Activated naive CD8-positive, alpha-beta T cell (primary cell): ENCODE data around the gene OR2A12.
"Not testable (repeated sequence)": the region's sequence is repeated elsewhere in the genome, so short reads cannot be mapped to it uniquely, and the experiment has no call there.

Experiments
- H3K27ac Mint-ChIP-seq: one replicate; pipeline ENCODE4 v1.8.0; 2021; ENCODE audit warnings: mixed read lengths
- H3K27me3 Mint-ChIP-seq: one replicate; pipeline ENCODE4 v1.8.0; 2021; ENCODE audit warnings: mixed read lengths
- H3K36me3 Mint-ChIP-seq: one replicate; pipeline ENCODE4 v1.8.0; 2021; ENCODE audit warnings: mixed read lengths
- H3K4me1 Mint-ChIP-seq: one replicate; pipeline ENCODE4 v1.8.0; 2021; ENCODE audit warnings: low read depth, mixed read lengths
- H3K4me3 Mint-ChIP-seq: one replicate; pipeline ENCODE4 v1.8.0; 2021; ENCODE audit warnings: mild to moderate bottlenecking, mixed read lengths
- H3K9me3 Mint-ChIP-seq: one replicate; pipeline ENCODE4 v1.8.0; 2021; ENCODE audit warnings: low read depth, mixed read lengths

Gene OR2A12

GRCh38 chr7:144085978-144086377 lies at the start of gene OR2A12:
Gene OR2A12, plus strand, starts transcription at chr7:144086278. Its CDS starts 8,830 bp downstream, at chr7:144095108.
- H3K9me3 Mint-ChIP-seq = peaks cover 6% of the 10 kb centered on the region
- no peaks in the 10 kb centered on the region for H3K4me1 Mint-ChIP-seq
- peaks cover 3% of the 10 kb centered on the region for H3K36me3 Mint-ChIP-seq

GRCh38 chr7:144036302-144036885 lies 49.7 kb upstream of the OR2A12 start:
- H3K9me3 Mint-ChIP-seq = no peaks in the 10 kb centered on the region
- H3K27ac Mint-ChIP-seq = no peak overlapping the region
- H3K36me3 Mint-ChIP-seq = no peaks in the 10 kb centered on the region
- no peak overlapping the region for H3K4me3 Mint-ChIP-seq
- H3K27me3 Mint-ChIP-seq = peaks cover 7% of the 10 kb centered on the region
- no peaks in the 10 kb centered on the region for H3K4me1 Mint-ChIP-seq

More at GRCh38 chr7:144085978-144086377, at the start of gene OR2A12:
- Mint-ChIP-seq H3K4me3 (no peak within 1 kb of the TSS), H3K27me3 (peaks cover 5% of the 10 kb centered on the region), H3K27ac (no peak within 1 kb of the TSS)

GRCh38 chr7:144037414-144038035 lies 48.6 kb upstream of the OR2A12 start:
- Mint-ChIP-seq H3K27me3 (peaks cover 7% of the 10 kb centered on the region), H3K9me3 (no peaks in the 10 kb centered on the region), H3K27ac (no peak overlapping the region), H3K4me1 (no peaks in the 10 kb centered on the region), H3K36me3 (no peaks in the 10 kb centered on the region), H3K4me3 (no peak overlapping the region)

- no peaks in the 10 kb centered on the region for H3K36me3 Mint-ChIP-seq
- H3K4me1 Mint-ChIP-seq = no peaks in the 10 kb centered on the region
- H3K4me3 Mint-ChIP-seq = no peak overlapping the region
- no peak overlapping the region for H3K27ac Mint-ChIP-seq
- H3K9me3 Mint-ChIP-seq = no peaks in the 10 kb centered on the region
- peaks cover 2% of the 10 kb centered on the region for H3K27me3 Mint-ChIP-seq
Measured at GRCh38 chr7:144038887-144039286, 47.2 kb upstream of the OR2A12 start.

GRCh38 chr7:144048648-144049047 lies 37.4 kb upstream of the OR2A12 start, which contains the start of gene OR2A5:
Gene OR2A5, plus strand, starts transcription at chr7:144048948. Its CDS starts 1,454 bp downstream, at chr7:144050402.
- Mint-ChIP-seq H3K4me1 (no peaks in the 10 kb centered on the region), H3K36me3 (no peaks in the 10 kb centered on the region), H3K27ac (no peak within 1 kb of the TSS), H3K9me3 (no peaks in the 10 kb centered on the region), H3K4me3 (no peak within 1 kb of the TSS), H3K27me3 (peaks cover 5% of the 10 kb centered on the region)

GRCh38 chr7:144049491-144049890 lies 36.6 kb upstream of the OR2A12 start:
- H3K27ac Mint-ChIP-seq = no peak overlapping the region
- no peaks in the 10 kb centered on the region for H3K9me3 Mint-ChIP-seq
- H3K36me3 Mint-ChIP-seq = no peaks in the 10 kb centered on the region
- no peak overlapping the region for H3K4me3 Mint-ChIP-seq
- H3K27me3 Mint-ChIP-seq = peaks cover 6% of the 10 kb centered on the region
- no peaks in the 10 kb centered on the region for H3K4me1 Mint-ChIP-seq

- H3K27me3 Mint-ChIP-seq = peaks cover 7% of the 10 kb centered on the region
- no peaks in the 10 kb centered on the region for H3K9me3 Mint-ChIP-seq
- H3K36me3 Mint-ChIP-seq = no peaks in the 10 kb centered on the region
Measured at GRCh38 chr7:144050093-144050492, 36.0 kb upstream of the OR2A12 start.

GRCh38 chr7:144050884-144051283 lies 35.2 kb upstream of the OR2A12 start:
- not testable (repeated sequence) for H3K9me3 Mint-ChIP-seq, H3K4me1 Mint-ChIP-seq, H3K27ac Mint-ChIP-seq, H3K27me3 Mint-ChIP-seq, H3K36me3 Mint-ChIP-seq, H3K4me3 Mint-ChIP-seq

More at GRCh38 chr7:144050093-144050492, 36.0 kb upstream of the OR2A12 start:
- Mint-ChIP-seq H3K4me1 (no peaks in the 10 kb centered on the region), H3K4me3 (no peak overlapping the region), H3K27ac (no peak overlapping the region)

GRCh38 chr7:144057954-144058353 lies 28.1 kb upstream of the OR2A12 start:
- H3K36me3 Mint-ChIP-seq = peaks cover 2% of the 10 kb centered on the region
- H3K4me3 Mint-ChIP-seq = no peak overlapping the region
- H3K9me3 Mint-ChIP-seq = peaks cover 4% of the 10 kb centered on the region
- H3K27ac Mint-ChIP-seq = no peak overlapping the region
- H3K27me3 Mint-ChIP-seq = peaks cover 4% of the 10 kb centered on the region
- no peaks in the 10 kb centered on the region for H3K4me1 Mint-ChIP-seq

GRCh38 chr7:144063710-144064109 lies 22.4 kb upstream of the OR2A12 start:
- no peaks in the 10 kb centered on the region for H3K4me1 Mint-ChIP-seq
- peaks cover 9% of the 10 kb centered on the region for H3K27me3 Mint-ChIP-seq
- peaks cover 2% of the 10 kb centered on the region for H3K36me3 Mint-ChIP-seq
- no peak overlapping the region for H3K27ac Mint-ChIP-seq
- no peak overlapping the region for H3K4me3 Mint-ChIP-seq
- peaks cover 4% of the 10 kb centered on the region for H3K9me3 Mint-ChIP-seq

GRCh38 chr7:144069511-144069910 lies 16.6 kb upstream of the OR2A12 start, which contains the start of gene OR2A25:
Gene OR2A25, plus strand, starts transcription at chr7:144069811. Its CDS starts 4,409 bp downstream, at chr7:144074220.
- Mint-ChIP-seq H3K27ac (no peak within 1 kb of the TSS), H3K27me3 (peaks cover 7% of the 10 kb centered on the region), H3K9me3 (no peaks in the 10 kb centered on the region), H3K4me3 (no peak within 1 kb of the TSS), H3K36me3 (no peaks in the 10 kb centered on the region), H3K4me1 (no peaks in the 10 kb centered on the region)

- Mint-ChIP-seq H3K9me3 (no peaks in the 10 kb centered on the region), H3K27ac (no peak overlapping the region), H3K27me3 (peaks cover 7% of the 10 kb centered on the region), H3K36me3 (no peaks in the 10 kb centered on the region), H3K4me1 (no peaks in the 10 kb centered on the region), H3K4me3 (no peak overlapping the region)
Measured at GRCh38 chr7:144069953-144070352, 16.1 kb upstream of the OR2A12 start.

GRCh38 chr7:144074374-144074773 lies 11.7 kb upstream of the OR2A12 start:
- Mint-ChIP-seq H3K4me3 (no peak overlapping the region), H3K27me3 (peaks cover 2% of the 10 kb centered on the region), H3K9me3 (no peaks in the 10 kb centered on the region), H3K36me3 (no peaks in the 10 kb centered on the region), H3K4me1 (no peaks in the 10 kb centered on the region), H3K27ac (no peak overlapping the region)

GRCh38 chr7:144086730-144087129 lies 652 bp downstream of the OR2A12 start:
- Mint-ChIP-seq H3K27ac (no peak overlapping the region), H3K4me3 (no peak overlapping the region), H3K9me3 (peaks cover 6% of the 10 kb centered on the region), H3K36me3 (peaks cover 3% of the 10 kb centered on the region), H3K4me1 (no peaks in the 10 kb centered on the region), H3K27me3 (peaks cover 5% of the 10 kb centered on the region)

GRCh38 chr7:144087230-144087629 lies 1.2 kb downstream of the OR2A12 start:
- Mint-ChIP-seq H3K4me3 (no peak overlapping the region), H3K27ac (no peak overlapping the region)

GRCh38 chr7:144090667-144091066 lies 4.6 kb downstream of the OR2A12 start:
- Mint-ChIP-seq H3K4me1 (no peaks in the 10 kb centered on the region), H3K9me3 (peaks cover 6% of the 10 kb centered on the region), H3K4me3 (no peak overlapping the region), H3K36me3 (peaks cover 3% of the 10 kb centered on the region), H3K27ac (no peak overlapping the region), H3K27me3 (peaks cover 6% of the 10 kb centered on the region)

More at GRCh38 chr7:144087230-144087629, 1.2 kb downstream of the OR2A12 start:
- no peaks in the 10 kb centered on the region for H3K4me1 Mint-ChIP-seq
- peaks cover 5% of the 10 kb centered on the region for H3K27me3 Mint-ChIP-seq
- peaks cover 6% of the 10 kb centered on the region for H3K9me3 Mint-ChIP-seq
- H3K36me3 Mint-ChIP-seq = peaks cover 3% of the 10 kb centered on the region
